Memory B cell (primary cell): Measurements from ENCODE around the gene PDZD2.

ENCODE experiments used
- ATAC-seq: fragments of 150-1000 bp; cut with Tn5 transposase; 2 replicates; pipeline ENCODE4 v1.10.0; 2021; ENCODE audit warnings: low read depth, mild to moderate bottlenecking, moderate library complexity
- DNase-seq, 2 donors: peaks; one replicate each; pipeline ENCODE4 v3.0.0; 2022; ENCODE audit warnings: low spot score in 2 of 2
- H3K27ac Mint-ChIP-seq: one replicate; pipeline ENCODE4 v1.8.0; 2022; ENCODE audit warnings: mild to moderate bottlenecking, moderate library complexity, mixed read lengths
- H3K27me3 Mint-ChIP-seq: one replicate; pipeline ENCODE4 v1.8.0; 2022; ENCODE audit warnings: mixed read lengths
- H3K36me3 Mint-ChIP-seq: one replicate; pipeline ENCODE4 v1.8.0; 2022; ENCODE audit warnings: mild to moderate bottlenecking, mixed read lengths
- H3K4me1 Mint-ChIP-seq: one replicate; pipeline ENCODE4 v1.8.0; 2022; ENCODE audit warnings: mixed read lengths
- H3K4me3 Mint-ChIP-seq: one replicate; pipeline ENCODE4 v1.8.0; 2022; ENCODE audit warnings: mild to moderate bottlenecking, moderate library complexity, mixed read lengths
- H3K9me3 Mint-ChIP-seq: one replicate; pipeline ENCODE4 v1.8.0; 2022; ENCODE audit warnings: mixed read lengths

PDZD2 gene

DNA sequence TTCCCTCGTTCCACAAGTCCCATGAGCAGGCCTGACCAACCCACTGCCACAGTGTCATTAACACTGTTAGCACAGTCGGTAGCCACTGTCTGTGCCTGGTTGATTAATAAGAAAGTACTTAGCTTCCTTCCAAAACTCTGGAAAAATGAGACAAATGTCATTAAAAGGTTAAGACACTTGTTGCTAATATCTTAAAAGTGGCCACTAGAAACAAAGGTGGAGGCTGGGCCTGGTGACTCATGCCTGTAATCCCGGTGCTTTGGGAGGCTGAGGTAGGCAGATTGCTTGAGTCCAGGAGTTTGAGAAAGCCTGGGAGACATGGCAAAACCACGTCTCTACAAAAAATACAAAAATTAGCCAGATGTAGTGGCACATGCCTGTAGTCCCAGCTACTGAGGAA lies 194.0 kb downstream of the PDZD2 start:
- Mint-ChIP-seq H3K4me1 (no peaks in the 10 kb centered on the region), H3K36me3 (no peaks in the 10 kb centered on the region), H3K9me3 (no peaks in the 10 kb centered on the region), H3K27ac (no peak overlapping the region), H3K27me3 (peaks cover 2% of the 10 kb centered on the region), H3K4me3 (no peak overlapping the region)
- DNase-seq (no peak), ATAC-seq (no peak)

DNA sequence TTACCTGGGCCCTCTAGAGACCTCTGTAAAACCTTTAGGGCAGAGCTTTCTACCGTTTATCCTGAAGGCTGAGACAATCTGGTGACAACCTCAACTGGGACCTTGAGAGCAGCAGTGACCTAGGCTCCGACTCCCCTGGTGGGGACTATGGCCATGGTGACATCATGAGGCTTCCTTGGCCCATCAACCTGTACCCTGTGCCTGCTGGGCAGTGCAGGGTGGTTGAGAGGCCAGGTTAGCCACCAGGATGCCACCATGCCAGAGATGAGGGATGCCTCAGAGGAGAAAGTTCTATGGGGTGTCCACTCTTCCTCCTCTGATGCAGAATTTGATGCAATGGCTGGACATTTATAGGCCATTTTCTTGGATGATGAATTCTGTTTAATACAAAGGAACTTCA lies 194.8 kb downstream of the PDZD2 start:
- H3K9me3 Mint-ChIP-seq: no peaks in the 10 kb centered on the region
- no peaks in the 10 kb centered on the region for H3K36me3 Mint-ChIP-seq
- no peak for ATAC-seq
- no peak overlapping the region for H3K27ac Mint-ChIP-seq
- no peak overlapping the region for H3K4me3 Mint-ChIP-seq
- peaks cover 2% of the 10 kb centered on the region for H3K27me3 Mint-ChIP-seq
- H3K4me1 Mint-ChIP-seq: no peaks in the 10 kb centered on the region
- DNase-seq: no peak

DNA sequence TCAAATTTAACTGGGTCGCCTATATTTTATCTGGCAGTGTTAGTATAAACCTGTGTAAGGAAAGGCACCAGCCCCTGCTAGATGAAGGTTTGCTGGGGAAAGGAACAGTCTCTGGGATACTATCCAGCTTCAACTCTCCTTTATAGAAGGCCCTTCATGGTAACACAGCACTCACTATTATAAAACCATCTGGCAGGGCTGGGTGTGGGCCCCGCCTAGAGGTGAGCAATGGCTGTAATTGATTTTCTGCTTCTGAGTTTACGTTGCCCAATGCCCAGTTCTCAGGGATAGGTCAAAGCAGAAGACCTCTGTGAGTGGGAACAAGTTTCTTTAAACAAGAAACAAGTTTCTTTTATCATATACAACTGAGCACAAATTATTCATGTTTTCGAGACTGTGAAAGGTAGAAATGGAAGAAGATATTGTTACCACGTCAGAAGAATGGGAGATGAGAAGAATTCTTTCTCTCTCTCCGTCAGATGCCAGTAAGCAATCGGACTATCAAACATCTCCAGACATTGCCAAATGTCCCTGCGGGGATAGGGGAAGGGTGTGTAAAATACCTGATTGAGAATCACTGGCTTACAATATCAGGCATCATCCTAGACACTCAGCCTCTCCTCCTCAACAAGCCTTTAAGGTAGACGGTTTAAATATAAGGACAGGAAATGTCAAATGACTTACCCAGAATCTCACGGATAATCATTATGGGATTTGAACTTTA lies 205.9 kb downstream of the PDZD2 start:
- ATAC-seq (no peak), DNase-seq (no peak)
- Mint-ChIP-seq H3K9me3 (no peaks in the 10 kb centered on the region), H3K4me1 (no peaks in the 10 kb centered on the region), H3K36me3 (no peaks in the 10 kb centered on the region), H3K27me3 (no peaks in the 10 kb centered on the region), H3K4me3 (no peak overlapping the region), H3K27ac (no peak overlapping the region)

DNA sequence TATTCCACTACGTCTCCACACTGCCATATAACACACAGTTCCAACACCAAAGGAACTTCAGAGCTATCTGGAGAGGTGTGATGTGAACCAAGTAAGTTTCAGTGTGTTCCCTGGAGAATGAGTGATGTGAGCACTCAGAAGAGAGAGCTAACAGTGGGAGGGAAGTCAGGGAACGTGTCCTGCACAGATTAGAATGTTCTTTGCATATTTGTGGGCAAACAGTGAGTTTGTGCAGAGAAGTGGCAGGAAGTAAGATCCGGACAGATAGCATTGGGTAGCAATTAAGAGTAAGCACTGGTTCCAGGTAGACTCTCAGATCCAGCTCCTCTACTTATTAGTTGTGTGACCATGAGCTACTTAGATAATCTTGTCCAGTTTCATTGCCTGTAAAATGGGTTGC lies 206.4 kb downstream of the PDZD2 start:
- H3K36me3 Mint-ChIP-seq: no peaks in the 10 kb centered on the region
- no peaks in the 10 kb centered on the region for H3K27me3 Mint-ChIP-seq
- DNase-seq: no peak
- no peak for ATAC-seq
- no peaks in the 10 kb centered on the region for H3K9me3 Mint-ChIP-seq
- no peaks in the 10 kb centered on the region for H3K4me1 Mint-ChIP-seq
- H3K4me3 Mint-ChIP-seq: no peak overlapping the region
- no peak overlapping the region for H3K27ac Mint-ChIP-seq

DNA sequence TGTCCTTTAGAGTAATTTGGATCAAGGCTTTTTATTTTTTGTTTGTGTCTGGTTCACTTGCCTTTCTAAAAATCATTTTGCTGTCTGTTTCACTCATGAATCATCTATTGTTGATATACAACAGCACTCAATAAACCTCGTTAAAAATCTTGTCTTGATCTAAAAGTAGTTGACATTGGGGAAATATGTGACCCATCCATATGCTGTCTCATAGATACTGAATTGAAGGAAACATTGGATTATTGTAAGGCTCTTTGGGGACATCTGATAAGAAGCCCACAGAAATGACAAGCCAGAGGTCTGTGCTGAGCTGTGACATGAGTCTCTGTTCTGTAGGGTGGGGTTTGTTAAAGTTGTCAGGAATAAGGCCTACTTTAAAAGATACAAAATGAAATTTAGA lies 208.0 kb downstream of the PDZD2 start:
- Mint-ChIP-seq H3K27me3 (no peaks in the 10 kb centered on the region), H3K27ac (no peak overlapping the region), H3K9me3 (no peaks in the 10 kb centered on the region), H3K4me3 (no peak overlapping the region), H3K36me3 (no peaks in the 10 kb centered on the region), H3K4me1 (no peaks in the 10 kb centered on the region)
- no peak for ATAC-seq
- DNase-seq: no peak

DNA sequence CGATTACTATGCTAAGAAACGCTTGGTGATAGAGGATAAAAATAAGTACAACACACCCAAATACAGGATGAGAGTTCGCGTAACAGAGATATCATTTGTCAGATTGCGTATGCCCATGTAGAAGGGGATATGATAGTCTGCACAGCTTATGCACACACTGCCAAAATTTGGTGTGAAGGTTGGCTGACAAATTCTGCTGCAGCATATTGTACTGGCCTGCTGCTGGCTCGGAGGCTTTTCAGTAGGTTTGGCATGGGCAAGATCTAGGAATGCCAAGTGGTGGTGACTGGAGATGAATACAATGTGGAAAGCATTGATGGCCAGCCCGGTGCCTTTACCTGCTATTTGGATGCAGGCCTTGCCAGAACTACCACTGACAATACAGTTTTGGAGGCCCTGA lies 208.4 kb downstream of the PDZD2 start:
- Mint-ChIP-seq H3K27ac (no peak overlapping the region), H3K27me3 (no peaks in the 10 kb centered on the region), H3K9me3 (no peaks in the 10 kb centered on the region), H3K36me3 (no peaks in the 10 kb centered on the region), H3K4me3 (no peak overlapping the region), H3K4me1 (no peaks in the 10 kb centered on the region)
- DNase-seq: no peak
- ATAC-seq: no peak

DNA sequence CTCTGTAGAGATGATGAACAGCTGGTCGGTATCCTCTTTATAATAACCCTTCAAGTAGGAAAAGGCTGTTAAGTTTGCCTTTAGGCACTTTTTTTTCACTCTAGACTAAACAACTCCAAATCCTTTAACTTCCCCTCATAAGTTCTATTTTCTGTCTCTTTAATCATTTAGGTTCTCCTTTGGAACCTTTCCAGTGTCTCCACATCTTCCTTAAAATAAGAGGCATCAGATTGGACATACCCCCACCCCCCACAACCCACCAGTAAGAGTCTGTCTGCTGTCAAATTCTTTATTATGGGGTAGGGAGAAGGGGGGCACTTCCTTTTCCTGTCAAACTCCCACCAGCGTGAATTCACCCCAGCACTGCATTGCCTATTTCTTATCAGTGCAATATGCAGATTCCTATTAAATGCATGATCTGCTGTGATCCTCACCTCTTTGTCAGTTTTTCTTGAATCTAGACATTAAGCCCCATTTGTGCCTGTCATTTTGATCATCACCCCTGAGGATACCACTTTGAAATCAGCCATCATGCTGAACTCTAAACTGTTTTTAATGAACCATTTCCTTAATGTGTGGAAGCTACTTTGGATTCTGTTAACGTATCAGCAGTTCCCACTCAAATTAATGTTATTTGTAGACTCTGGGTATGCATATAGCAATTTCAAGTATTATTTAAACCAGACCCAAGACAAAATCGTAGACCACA lies 212.2 kb downstream of the PDZD2 start:
- H3K27ac Mint-ChIP-seq: no peak overlapping the region
- no peaks in the 10 kb centered on the region for H3K36me3 Mint-ChIP-seq
- H3K27me3 Mint-ChIP-seq: peaks cover 3% of the 10 kb centered on the region
- DNase-seq: no peak
- H3K9me3 Mint-ChIP-seq: no peaks in the 10 kb centered on the region
- H3K4me1 Mint-ChIP-seq: peaks cover 2% of the 10 kb centered on the region
- no peak for ATAC-seq
- no peak overlapping the region for H3K4me3 Mint-ChIP-seq

DNA sequence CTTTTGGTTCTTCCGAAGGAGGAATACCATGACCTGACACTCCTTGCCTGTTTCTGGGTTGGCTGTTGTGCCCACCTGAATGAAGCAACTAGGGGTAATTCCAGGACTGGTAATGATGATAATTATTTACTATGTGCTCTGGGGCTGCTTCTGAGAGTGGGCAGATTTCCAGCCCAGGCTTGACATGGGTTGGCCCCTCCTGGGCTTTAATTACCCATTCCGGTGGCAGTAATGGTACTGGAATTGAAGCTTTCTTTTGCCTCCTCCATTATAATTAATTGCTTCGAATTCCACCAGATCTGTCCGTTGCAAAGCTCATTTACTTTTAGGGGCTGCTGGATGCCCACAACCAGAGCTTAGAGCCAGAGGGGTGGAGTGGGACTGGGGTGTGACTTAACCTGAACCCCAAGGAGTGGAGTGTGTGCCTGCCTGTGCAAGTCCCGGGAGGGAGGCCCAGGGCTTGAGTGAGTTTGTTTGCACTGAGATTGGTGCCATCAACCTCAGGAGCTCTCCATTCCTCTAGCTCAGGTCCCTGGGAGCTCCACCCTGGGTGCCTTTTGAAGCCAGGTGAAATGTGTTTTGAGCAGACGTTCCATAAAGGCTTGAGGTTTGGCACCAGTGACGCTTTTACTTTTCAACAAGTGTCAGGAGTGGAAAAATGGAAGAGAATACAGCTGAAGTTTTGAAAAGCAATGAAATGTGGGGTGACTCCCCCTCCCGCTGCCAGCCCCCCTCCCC lies 214.6 kb downstream of the PDZD2 start:
- H3K36me3 Mint-ChIP-seq: no peaks in the 10 kb centered on the region
- no peak overlapping the region for H3K27ac Mint-ChIP-seq
- no peak overlapping the region for H3K4me3 Mint-ChIP-seq
- peaks cover 14% of the 10 kb centered on the region for H3K27me3 Mint-ChIP-seq
- ATAC-seq (no peak), DNase-seq (no peak)
- peaks cover 2% of the 10 kb centered on the region for H3K4me1 Mint-ChIP-seq
- peaks cover 1% of the 10 kb centered on the region for H3K9me3 Mint-ChIP-seq

DNA sequence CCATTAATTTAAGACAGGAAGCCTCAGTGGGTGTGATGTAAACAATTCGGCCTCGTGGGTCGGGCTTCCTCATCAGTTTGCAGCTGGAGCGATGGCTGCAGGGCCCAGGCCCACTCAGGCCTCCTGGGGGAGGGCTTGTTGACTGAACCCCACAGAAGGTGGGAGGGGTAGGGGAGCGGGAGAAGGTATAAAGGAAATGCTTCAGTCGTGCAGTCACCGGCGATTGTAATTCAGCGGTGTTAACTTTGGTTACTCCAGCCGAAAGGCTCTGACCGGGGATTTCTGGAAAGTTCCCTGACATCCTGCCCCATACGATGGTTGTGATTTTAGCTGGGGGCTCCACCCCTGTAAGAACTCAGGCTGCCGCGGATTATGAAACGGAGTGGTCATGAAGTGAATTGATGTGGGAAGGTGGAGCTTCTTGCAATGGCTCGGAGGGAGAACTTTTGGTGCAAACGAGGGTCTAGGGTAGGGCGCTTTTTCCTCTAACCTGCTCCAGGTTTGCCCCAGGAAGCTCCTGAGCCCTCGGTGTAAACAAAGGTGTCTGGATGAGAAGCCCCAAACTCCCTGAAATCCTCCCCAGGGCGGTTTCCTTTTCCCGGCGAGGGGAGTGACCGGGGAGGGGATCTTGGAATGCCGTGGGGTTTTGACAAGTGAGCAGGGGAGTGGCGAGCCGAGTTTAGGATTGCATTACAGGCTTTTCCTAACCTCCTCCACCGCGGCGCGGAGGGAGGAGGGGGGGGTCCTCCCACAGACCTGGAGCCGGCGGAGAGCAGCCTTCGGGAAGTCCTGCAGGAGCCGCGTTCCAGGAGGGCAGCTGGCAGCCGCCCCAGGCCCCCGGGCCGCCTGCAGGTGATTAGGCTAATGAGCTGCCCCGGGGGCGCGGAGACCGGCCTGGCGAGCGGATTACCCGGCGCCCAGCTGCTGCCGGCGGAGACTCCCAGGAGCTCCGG lies 215.5 kb downstream of the PDZD2 start:
- Mint-ChIP-seq H3K4me1 (peaks cover 2% of the 10 kb centered on the region), H3K27ac (no peak overlapping the region), H3K4me3 (no peak overlapping the region), H3K27me3 (peaks cover 14% of the 10 kb centered on the region), H3K9me3 (peaks cover 6% of the 10 kb centered on the region), H3K36me3 (no peaks in the 10 kb centered on the region)
- ATAC-seq (no peak), DNase-seq (no peak)

DNA sequence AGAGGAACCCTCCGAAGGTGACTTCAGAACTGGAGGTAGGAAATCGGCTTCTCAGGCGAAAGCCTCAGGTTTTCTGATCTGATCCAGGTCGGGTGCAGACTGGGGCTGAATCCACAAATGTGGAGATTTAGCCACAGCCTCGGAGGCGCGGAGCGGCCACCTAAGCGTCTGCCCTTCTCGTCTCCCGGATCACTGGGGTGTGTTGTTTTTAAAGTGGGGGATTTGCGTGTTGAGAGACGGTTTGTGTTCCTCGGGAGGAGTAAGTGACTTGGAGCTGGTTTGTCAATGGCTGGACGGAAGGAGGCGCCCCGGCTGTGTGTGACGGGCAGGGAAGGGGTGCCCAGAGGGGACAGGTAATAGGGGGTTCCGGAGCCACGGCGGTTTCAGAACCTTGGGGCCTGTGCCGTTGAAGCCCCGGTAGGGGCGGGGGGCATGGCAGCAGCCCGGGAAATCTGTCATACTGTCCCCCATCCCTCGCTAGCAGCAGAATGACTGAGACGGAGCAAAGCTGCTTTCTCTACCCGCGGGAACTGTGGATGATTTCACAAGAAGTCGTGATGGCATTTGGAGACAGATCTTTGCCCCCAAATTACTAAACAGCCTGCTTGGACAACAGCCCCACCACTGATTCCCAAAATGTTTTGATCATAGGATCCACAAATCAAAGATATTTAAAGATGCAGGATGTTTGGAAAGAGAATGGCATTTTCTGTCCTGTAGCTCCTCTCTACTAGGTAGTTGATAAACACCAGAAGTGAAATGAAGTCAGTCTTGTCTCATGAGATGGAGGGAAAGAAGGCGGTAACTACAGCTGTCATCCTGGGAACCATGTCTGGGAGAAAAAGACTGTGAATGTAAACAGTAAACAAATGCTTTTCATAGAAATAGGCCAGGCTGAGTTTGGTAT lies 216.5 kb downstream of the PDZD2 start:
- Mint-ChIP-seq H3K4me1 (peaks cover 2% of the 10 kb centered on the region), H3K27ac (no peak overlapping the region), H3K9me3 (peaks cover 9% of the 10 kb centered on the region), H3K27me3 (peaks cover 14% of the 10 kb centered on the region), H3K4me3 (no peak overlapping the region), H3K36me3 (no peaks in the 10 kb centered on the region)
- ATAC-seq (no peak), DNase-seq (no peak)

DNA sequence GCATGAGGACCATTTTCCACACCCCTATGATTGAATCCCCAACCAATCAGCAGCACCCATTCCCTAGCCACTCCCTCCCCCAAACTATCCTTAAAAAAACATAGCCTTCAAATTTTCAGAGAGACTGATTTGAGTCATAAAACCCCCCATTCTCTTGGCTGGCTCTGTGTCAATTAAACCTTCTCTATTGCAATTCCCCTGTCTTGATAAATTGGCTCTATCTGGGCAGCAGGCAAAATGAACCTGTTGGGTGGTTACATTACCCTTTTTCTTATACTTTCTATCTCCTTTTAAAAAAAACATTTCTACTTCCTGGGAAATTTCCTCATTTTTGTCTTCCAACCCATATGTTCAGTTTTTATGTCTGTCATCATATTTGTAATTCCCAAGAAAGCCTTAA lies 220.2 kb downstream of the PDZD2 start:
- DNase-seq (no peak), ATAC-seq (no peak)
- H3K4me3 Mint-ChIP-seq: no peak overlapping the region
- H3K36me3 Mint-ChIP-seq: no peaks in the 10 kb centered on the region
- H3K27me3 Mint-ChIP-seq: peaks cover 10% of the 10 kb centered on the region
- H3K9me3 Mint-ChIP-seq: peaks cover 13% of the 10 kb centered on the region
- H3K4me1 Mint-ChIP-seq: peaks cover under 1% of the 10 kb centered on the region
- H3K27ac Mint-ChIP-seq: no peak overlapping the region

DNA sequence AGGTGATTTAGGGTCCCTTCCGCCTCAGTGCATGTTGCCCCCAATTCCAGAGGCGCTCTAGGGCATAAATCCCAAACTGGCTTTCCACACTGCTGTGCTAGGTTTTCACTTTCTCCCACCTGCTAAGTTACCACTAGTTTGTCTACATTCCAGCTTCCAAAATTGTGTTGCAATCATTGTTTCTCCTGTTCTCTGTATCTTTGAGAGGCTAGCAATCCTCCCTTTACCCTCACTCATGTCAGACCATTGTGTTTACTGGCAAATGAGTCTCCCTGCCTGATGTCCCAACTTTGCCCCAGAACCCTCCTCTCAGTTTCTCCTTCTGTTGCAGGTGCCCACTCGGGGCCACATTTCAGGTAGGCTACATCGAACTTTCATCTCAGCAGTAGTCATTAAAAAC lies 221.3 kb downstream of the PDZD2 start:
- no peak for DNase-seq

More for the DNA sequence above, 221.3 kb downstream of the PDZD2 start:
- Mint-ChIP-seq H3K36me3 (no peaks in the 10 kb centered on the region), H3K4me1 (no peaks in the 10 kb centered on the region), H3K27ac (no peak overlapping the region), H3K4me3 (no peak overlapping the region), H3K27me3 (peaks cover 10% of the 10 kb centered on the region), H3K9me3 (peaks cover 13% of the 10 kb centered on the region)
- ATAC-seq: no peak
